T-cell (primary cell): ENCODE data around the gene TSPAN4. TPM values are rescaled to one million over a fixed set of nuclear protein-coding genes. Genes with fewer than 3 reads are reported as not detected.

Source experiments
- ATAC-seq, 4 experiments: fragments of 200-7000 bp in 3 of 4; fragments of 150-1000 bp in 1 of 4; cut with Tn5 transposase; replicated peaks in 1 of 4; 1 replicate in 3 of 4; 2 replicates in 1 of 4; pipeline ENCODE4 v1.10.0; 2021; ENCODE audit warnings: moderate library complexity in 3 of 4, mild to moderate bottlenecking in 2 of 4, moderate number of reproducible peaks in 1 of 4
- CTCF ChIA-PET, 2 donors: fragments of 300-600 bp; sonication (Branson Sonifier 250); formaldehyde crosslinking; loops; one replicate each; lab custom pipeline; 2022; ENCODE audit warnings: antibody characterized with exemption in 2 of 2; lab: Charles Lee
- POLR2A ChIA-PET, 2 donors: fragments of 300-600 bp; sonication (Branson Sonifier 250); formaldehyde crosslinking; loops; one replicate each; lab custom pipeline; 2022; ENCODE audit warnings: antibody characterized with exemption in 2 of 2; lab: Charles Lee
- DNase-seq, 35 experiments: peaks; one replicate each; pipeline versions ENCODE4 v3.0.0 to v3.0.0-alpha.2; 2013 to 2023
- H3K27ac ChIP-seq: one replicate; pipeline ENCODE4 v1.5.1; 2013; ENCODE audit warnings: low read length
- H3K27me3 ChIP-seq, 2 experiments: replicated peaks in 1 of 2; 1 replicate in 1 of 2; 2 replicates in 1 of 2; pipeline versions ENCODE4 v1.6.1 to v1.7.0; 2013; ENCODE audit warnings: low read length in 1 of 2, mixed read lengths in 1 of 2; ENCODE audit not compliant: control insufficient read depth in 2 of 2, insufficient read depth in 2 of 2; ENCODE audit errors: extremely low read depth in 1 of 2
- H3K36me3 ChIP-seq, 2 donors: 1 replicate in 1 of 2; 2 replicates in 1 of 2; pipeline versions ENCODE4 v1.6.1 to v1.7.0; 2013; ENCODE audit warnings: low read length in 1 of 2; ENCODE audit not compliant: control insufficient read depth in 2 of 2, insufficient read depth in 1 of 2; ENCODE audit errors: extremely low read depth in 1 of 2
- H3K4me1 ChIP-seq, 2 experiments: 1 replicate in 1 of 2; 2 replicates in 1 of 2; pipeline versions ENCODE4 v1.6.1 to v1.7.0; 2013; ENCODE audit warnings: low read length in 2 of 2, mixed read lengths in 1 of 2; ENCODE audit not compliant: insufficient read depth in 2 of 2, control insufficient read depth in 1 of 2; ENCODE audit errors: extremely low read depth in 1 of 2
- H3K4me3 ChIP-seq, 2 donors: 1 replicate in 1 of 2; 2 replicates in 1 of 2; pipeline versions ENCODE4 v1.5.1 to v1.7.0; 2013; ENCODE audit warnings: mild to moderate bottlenecking in 2 of 2, low read length in 1 of 2, moderate library complexity in 1 of 2; ENCODE audit not compliant: control insufficient read depth in 1 of 2; ENCODE audit errors: extremely low read depth in 1 of 2
- H3K9me3 ChIP-seq: 2 replicates; pipeline ENCODE4 v1.7.0; 2013
- H3K27ac Mint-ChIP-seq, 2 donors: one replicate each; pipeline ENCODE4 v1.8.0; 2020 to 2021; ENCODE audit warnings: mild to moderate bottlenecking in 2 of 2, mixed read lengths in 2 of 2
- H3K27me3 Mint-ChIP-seq, 2 donors: one replicate each; pipeline ENCODE4 v1.8.0; 2021 to 2022; ENCODE audit warnings: mixed read lengths in 2 of 2
- H3K36me3 Mint-ChIP-seq: one replicate; pipeline ENCODE4 v1.8.0; 2021; ENCODE audit warnings: mixed read lengths
- H3K4me1 Mint-ChIP-seq, 3 donors: one replicate each; pipeline ENCODE4 v1.8.0; 2020 to 2022; ENCODE audit warnings: mixed read lengths in 3 of 3, mild to moderate bottlenecking in 1 of 3
- H3K4me3 Mint-ChIP-seq, 3 donors: one replicate each; pipeline ENCODE4 v1.8.0; 2020 to 2022; ENCODE audit warnings: mild to moderate bottlenecking in 3 of 3, mixed read lengths in 3 of 3, moderate library complexity in 3 of 3
- H3K9me3 Mint-ChIP-seq, 3 donors: one replicate each; pipeline ENCODE4 v1.8.0; 2020 to 2022; ENCODE audit warnings: mixed read lengths in 3 of 3
- WGBS: methylation state at CpG from one replicate; pipeline ENCODE4 v1.1.5; 2013; ENCODE audit warnings: missing lambda C conversion rate; ENCODE audit not compliant: insufficient coverage; 5-methylcytosine and 5-hydroxymethylcytosine counted together
- total RNA-seq, 35 experiments: library from RNA in 6 of 35; stranded (reverse) in 6 of 35; fragments of 120-200 nt in 1 of 35; gene quantifications; one replicate each; pipeline versions ENCODE4 v1.2.1 to v1.2.4 and lab custom pipeline; 2013 to 2026

The TSPAN4 gene
- total RNA-seq, 5 donors from 2014 or later (not counting 1 experiment from before 2014, with no cell fraction given): 3.1 to 5.8 (median 4.4) TPM

- ATAC-seq (no peak), DNase-seq (no peak)
- peak overlapping the region; percentile 65 to 72 (median 71) for H3K4me3 Mint-ChIP-seq
- CTCF ChIA-PET: no interaction called here
- Histone ChIP-seq H3K4me3 (no peak overlapping the region), H3K27me3 (peaks cover 0 to 65% of the 10 kb centered on the region in 2 experiments), H3K9me3 (no peaks in the 10 kb centered on the region), H3K27ac (no peak overlapping the region), H3K4me1 (peaks cover 19 to 68% of the 10 kb centered on the region in 2 experiments), H3K36me3 (peaks cover 7 to 29% of the 10 kb centered on the region in 2 donors)
- peaks cover 14 to 39% (median 28%) of the 10 kb centered on the region in 3 donors for H3K4me1 Mint-ChIP-seq
- no peaks in the 10 kb centered on the region for H3K9me3 Mint-ChIP-seq
- POLR2A ChIA-PET: no interaction called here
- peaks cover 9 to 30% of the 10 kb centered on the region in 2 donors for H3K27me3 Mint-ChIP-seq
- WGBS: 55% methylated on average over 2 of the region's 9 CpGs
- H3K36me3 Mint-ChIP-seq: peaks cover 17% of the 10 kb centered on the region
- no peak overlapping the region for H3K27ac Mint-ChIP-seq
These were observed 16.4 kb upstream of the TSPAN4 start for GRCh38 chr11:826227-826621.

GRCh38 chr11:826836-827145 is 15.9 kb upstream of the TSPAN4 start:
- no peaks in the 10 kb centered on the region for H3K9me3 Mint-ChIP-seq
- Histone ChIP-seq H3K36me3 (peaks cover 7 to 24% of the 10 kb centered on the region in 2 donors), H3K4me1 (peaks cover 20 to 68% of the 10 kb centered on the region in 2 experiments), H3K27me3 (peaks cover 0 to 70% of the 10 kb centered on the region in 2 experiments), H3K27ac (no peak overlapping the region), H3K4me3 (peak overlapping the region; percentile 38 to 62), H3K9me3 (no peaks in the 10 kb centered on the region)
- CTCF ChIA-PET: no interaction called here
- DNase-seq (no peak), ATAC-seq (peak in 2 of 4 experiments; percentile 3 to 6)
- peaks cover 18 to 42% (median 28%) of the 10 kb centered on the region in 3 donors for H3K4me1 Mint-ChIP-seq
- H3K36me3 Mint-ChIP-seq: peaks cover 17% of the 10 kb centered on the region
- POLR2A ChIA-PET: no interaction called here
- H3K4me3 Mint-ChIP-seq: peak overlapping the region; percentile 65 to 72 (median 71)
- peaks cover 9 to 34% of the 10 kb centered on the region in 2 donors for H3K27me3 Mint-ChIP-seq
- H3K27ac Mint-ChIP-seq: no peak overlapping the region
- under 1% methylated on average over 17 of the region's 22 CpGs for WGBS

- ATAC-seq (peak in 3 of 4 experiments; percentile 3 to 26 (median 22)), DNase-seq (no peak)
- Mint-ChIP-seq H3K4me3 (peak overlapping the region; percentile 55 to 78 (median 59)), H3K36me3 (peaks cover 13% of the 10 kb centered on the region), H3K4me1 (peaks cover 23 to 41% (median 30%) of the 10 kb centered on the region in 3 donors), H3K9me3 (no peaks in the 10 kb centered on the region), H3K27me3 (peaks cover 9 to 36% of the 10 kb centered on the region in 2 donors), H3K27ac (peak overlapping the region in 1 of 2 donors; percentile 55)
- Histone ChIP-seq H3K4me1 (peaks cover 20 to 70% of the 10 kb centered on the region in 2 experiments), H3K27me3 (peaks cover 0 to 73% of the 10 kb centered on the region in 2 experiments), H3K4me3 (peak overlapping the region; percentile 38 to 62), H3K36me3 (peaks cover 7 to 20% of the 10 kb centered on the region in 2 donors), H3K9me3 (no peaks in the 10 kb centered on the region), H3K27ac (no peak overlapping the region)
- WGBS: 5% methylated on average over 63 of the region's 66 CpGs
- ChIA-PET POLR2A (no interaction called here), CTCF (no interaction called here)
These were observed 15.3 kb upstream of the TSPAN4 start for GRCh38 chr11:827146-827896.

GRCh38 chr11:827897-828192 is 14.8 kb upstream of the TSPAN4 start, which contains the start of gene CRACR2B:
TSS of gene CRACR2B (plus strand) at chr11:827919. CDS start at chr11:828608, 689 bp downstream.
- Histone ChIP-seq H3K27me3 (peaks cover 0 to 73% of the 10 kb centered on the region in 2 experiments), H3K9me3 (no peaks in the 10 kb centered on the region), H3K27ac (no peak within 1 kb of the TSS), H3K36me3 (peaks cover 7 to 16% of the 10 kb centered on the region in 2 donors), H3K4me1 (peaks cover 20 to 72% of the 10 kb centered on the region in 2 experiments), H3K4me3 (peak within 1 kb of the TSS; percentile 38 to 62)
- Mint-ChIP-seq H3K4me3 (peak within 1 kb of the TSS; percentile 65 to 78 (median 72)), H3K27ac (peak within 1 kb of the TSS in 1 of 2 donors; percentile 55), H3K9me3 (no peaks in the 10 kb centered on the region), H3K27me3 (peaks cover 9 to 37% of the 10 kb centered on the region in 2 donors), H3K36me3 (peaks cover 10% of the 10 kb centered on the region), H3K4me1 (peaks cover 23 to 41% (median 30%) of the 10 kb centered on the region in 3 donors)
- no peak for DNase-seq
- WGBS: 48% methylated on average over 3 of the region's 5 CpGs
- ChIA-PET CTCF (no interaction called here), POLR2A (no interaction called here)
- ATAC-seq: no peak

- WGBS: 80% methylated on average over 14 of the region's 21 CpGs
- H3K27me3 Mint-ChIP-seq: peaks cover 9 to 37% of the 10 kb centered on the region in 2 donors
- peak overlapping the region in 1 of 2 donors; percentile 63 for H3K4me3 ChIP-seq
- ChIA-PET CTCF (no interaction called here), POLR2A (no interaction called here)
- ATAC-seq (no peak), DNase-seq (no peak)
- no peak overlapping the region for H3K27ac Mint-ChIP-seq
- H3K36me3 Mint-ChIP-seq: peaks cover 7% of the 10 kb centered on the region
- peaks cover 23 to 41% (median 30%) of the 10 kb centered on the region in 3 donors for H3K4me1 Mint-ChIP-seq
- peak overlapping the region; percentile 55 to 78 (median 59) for H3K4me3 Mint-ChIP-seq
- H3K27ac ChIP-seq: no peak overlapping the region
- no peaks in the 10 kb centered on the region for H3K9me3 ChIP-seq
- peaks cover 22 to 76% of the 10 kb centered on the region in 2 experiments for H3K4me1 ChIP-seq
- peaks cover 0 to 76% of the 10 kb centered on the region in 2 experiments for H3K27me3 ChIP-seq
- H3K36me3 ChIP-seq: peaks cover 7 to 14% of the 10 kb centered on the region in 2 donors
- H3K9me3 Mint-ChIP-seq: no peaks in the 10 kb centered on the region
These were observed 14.0 kb upstream of the TSPAN4 start for GRCh38 chr11:828506-829175.

- Histone ChIP-seq H3K9me3 (no peaks in the 10 kb centered on the region), H3K36me3 (peaks cover 5 to 8% of the 10 kb centered on the region in 2 donors), H3K27me3 (peaks cover 0 to 81% of the 10 kb centered on the region in 2 experiments), H3K4me3 (peak overlapping the region in 1 of 2 donors; percentile 63), H3K27ac (no peak overlapping the region), H3K4me1 (peaks cover 22 to 82% of the 10 kb centered on the region in 2 experiments)
- H3K27ac Mint-ChIP-seq: no peak overlapping the region
- H3K4me1 Mint-ChIP-seq: peaks cover 23 to 48% (median 35%) of the 10 kb centered on the region in 3 donors
- ATAC-seq (no peak), DNase-seq (no peak)
- ChIA-PET CTCF (no interaction called here), POLR2A (interaction anchor here in 1 of 2 donors (0.6 kb wide), 1 partner anchor 18 kb away, joined by 5 read pairs; no protein-coding TSS in a partner anchor)
- H3K9me3 Mint-ChIP-seq: no peaks in the 10 kb centered on the region
- 14% methylated on average over 38 of the region's 40 CpGs for WGBS
- H3K36me3 Mint-ChIP-seq: peaks cover 7% of the 10 kb centered on the region
- peaks cover 9 to 37% of the 10 kb centered on the region in 2 donors for H3K27me3 Mint-ChIP-seq
- H3K4me3 Mint-ChIP-seq: peak overlapping the region in 1 of 3 donors; percentile 78
These were observed 13.3 kb upstream of the TSPAN4 start for GRCh38 chr11:829176-829846.
